22Rv1 (cell line): ENCODE results near the gene TTLL10.

ENCODE experiments used
- CTCF ChIP-seq: fragments of 450-650 bp; IDR thresholded peaks from 2 replicates; pipeline ENCODE4 v1.5.1; 2017; ENCODE audit warnings: mild to moderate bottlenecking
- ZFX ChIP-seq: fragments of 450-650 bp; IDR thresholded peaks from 2 replicates; pipeline ENCODE4 v1.6.1; 2017; ENCODE audit warnings: antibody characterized with exemption, borderline replicate concordance

- no peak for TF ChIP-seq CTCF
- no peak for TF ChIP-seq ZFX
Measured at GRCh38 chr1:1178794-1179331, 5.2 kb downstream of the TTLL10 start.
